Measurements from ENCODE around the gene RFX1. TPM values are rescaled to one million over a fixed set of nuclear protein-coding genes. Genes with fewer than 3 reads are reported as not detected.

Gene RFX1
- total and polyA plus RNA-seq, 9 of the 15 experiments (the other 6 are each of a cell fraction or from before 2014, with no cell fraction given), result 0.14 to 19.3 (median 1.2) TPM

DNA sequence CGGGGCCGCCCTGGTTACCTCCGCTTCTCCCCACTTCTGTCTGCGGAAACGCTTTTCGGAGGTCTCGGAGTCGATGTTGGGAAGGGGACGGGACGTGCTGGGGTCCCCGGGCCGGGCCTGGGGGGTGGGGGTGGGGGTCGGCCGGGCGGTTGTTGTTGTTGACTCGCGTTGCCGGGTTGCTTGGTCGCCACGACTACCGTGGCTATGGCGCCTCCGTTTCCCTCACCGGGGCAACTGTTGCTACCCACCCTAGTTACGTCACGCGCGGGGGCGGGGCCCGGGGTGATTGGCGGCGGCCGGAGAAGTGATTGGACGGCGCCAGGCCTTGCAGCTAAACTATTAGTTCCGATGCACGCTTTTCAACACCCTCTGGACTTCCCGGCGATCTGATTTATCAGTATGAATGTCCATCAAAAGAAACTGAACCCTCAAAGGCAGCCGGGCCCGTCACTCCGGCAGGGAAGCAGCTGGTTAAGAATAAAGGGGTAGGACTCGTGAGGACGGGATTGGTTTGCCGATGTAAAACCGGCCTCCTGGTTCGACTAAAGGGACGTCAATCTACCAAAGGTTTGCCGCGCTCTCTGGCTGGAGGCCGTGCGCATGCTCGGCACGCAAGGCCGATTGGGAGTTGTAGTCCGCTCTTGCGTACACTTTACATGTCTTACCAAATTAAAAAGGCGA lies at the start of gene RFX1 (continued):
- TF ChIP-seq, protein P1, sequence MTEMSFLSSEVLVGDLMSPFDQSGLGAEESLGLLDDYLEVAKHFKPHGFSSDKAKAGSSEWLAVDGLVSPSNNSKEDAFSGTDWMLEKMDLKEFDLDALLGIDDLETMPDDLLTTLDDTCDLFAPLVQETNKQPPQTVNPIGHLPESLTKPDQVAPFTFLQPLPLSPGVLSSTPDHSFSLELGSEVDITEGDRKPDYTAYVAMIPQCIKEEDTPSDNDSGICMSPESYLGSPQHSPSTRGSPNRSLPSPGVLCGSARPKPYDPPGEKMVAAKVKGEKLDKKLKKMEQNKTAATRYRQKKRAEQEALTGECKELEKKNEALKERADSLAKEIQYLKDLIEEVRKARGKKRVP (CRISPR knock-in tag; IDR thresholded peaks at IDR 0.05), result no peak
- TF ChIP-seq BMI1 (IDR thresholded peaks at IDR 0.05; ENCODE audit: low read length) (peak; percentile 98), ATF1 (CRISPR knock-in tag; IDR thresholded peaks at IDR 0.05) (peak; percentile 75), ATF1 (tag; IDR thresholded peaks at IDR 0.05) (peak; percentile 99; the same call in 1 of the 2 replicates)
- TF ChIP-seq, protein P2, sequence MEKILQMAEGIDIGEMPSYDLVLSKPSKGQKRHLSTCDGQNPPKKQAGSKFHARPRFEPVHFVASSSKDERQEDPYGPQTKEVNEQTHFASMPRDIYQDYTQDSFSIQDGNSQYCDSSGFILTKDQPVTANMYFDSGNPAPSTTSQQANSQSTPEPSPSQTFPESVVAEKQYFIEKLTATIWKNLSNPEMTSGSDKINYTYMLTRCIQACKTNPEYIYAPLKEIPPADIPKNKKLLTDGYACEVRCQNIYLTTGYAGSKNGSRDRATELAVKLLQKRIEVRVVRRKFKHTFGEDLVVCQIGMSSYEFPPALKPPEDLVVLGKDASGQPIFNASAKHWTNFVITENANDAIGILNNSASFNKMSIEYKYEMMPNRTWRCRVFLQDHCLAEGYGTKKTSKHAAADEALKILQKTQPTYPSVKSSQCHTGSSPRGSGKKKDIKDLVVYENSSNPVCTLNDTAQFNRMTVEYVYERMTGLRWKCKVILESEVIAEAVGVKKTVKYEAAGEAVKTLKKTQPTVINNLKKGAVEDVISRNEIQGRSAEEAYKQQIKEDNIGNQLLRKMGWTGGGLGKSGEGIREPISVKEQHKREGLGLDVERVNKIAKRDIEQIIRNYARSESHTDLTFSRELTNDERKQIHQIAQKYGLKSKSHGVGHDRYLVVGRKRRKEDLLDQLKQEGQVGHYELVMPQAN (IDR thresholded peaks at IDR 0.05; ENCODE audit: borderline replicate concordance), result peak; percentile 65

DNA sequence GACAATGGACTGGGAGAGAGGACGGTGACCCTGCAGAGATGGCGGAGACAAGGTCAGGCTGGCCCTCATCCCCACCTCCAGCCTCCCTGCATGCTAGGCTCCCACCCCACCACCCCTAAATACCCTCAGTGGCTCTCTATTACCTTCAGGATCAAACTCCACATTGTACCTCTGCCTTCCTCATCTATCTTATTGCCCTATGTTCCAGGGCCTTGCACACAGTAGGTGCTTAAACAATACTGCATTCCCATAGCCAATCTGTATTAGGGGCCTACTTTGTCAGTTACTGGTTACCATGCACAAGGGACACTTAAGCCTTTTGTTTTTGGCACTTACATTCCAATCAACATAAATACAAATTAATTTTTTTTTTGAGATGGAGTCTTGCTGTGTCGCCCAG lies 49.3 kb upstream of the RFX1 start:
- H3K27me3 ChIP-seq (ENCODE audit: control insufficient read depth in 2 of 2, insufficient read depth in 2 of 2, low read length in 2 of 2), result no peaks in the 10 kb centered on the region
- no peak for FAIRE-seq
- H3K36me3 ChIP-seq (ENCODE audit: control insufficient read depth, insufficient read depth, low read length), result peaks cover 11% of the 10 kb centered on the region; the same call in 1 of the 3 replicates
- no peak overlapping the region for H2AFZ ChIP-seq (ENCODE audit: low read depth, low read length)
- ATAC-seq, result no peak
- peaks cover 23 to 58% of the 10 kb centered on the region in 2 experiments for H3K4me1 ChIP-seq (replicated peaks in 1 of 2; ENCODE audit: control insufficient read depth in 2 of 2, insufficient read depth in 2 of 2, low read length in 2 of 2)
- H3K9ac ChIP-seq (ENCODE audit: insufficient read depth in 1 of 2, low read depth in 2 of 2, low read length in 2 of 2), result no peak overlapping the region
- in situ Hi-C loops (cut with MboI) (loop anchor here (25.0 kb wide), 1 partner anchor 468 kb away; no protein-coding TSS in a partner anchor), intact Hi-C loops (cut with micrococcal nuclease) (no loop called here)
- H3K9me1 ChIP-seq (ENCODE audit: control insufficient read depth, insufficient read depth, low read length), result no peaks in the 10 kb centered on the region
- H3K27ac ChIP-seq (ENCODE audit: extremely low read depth, low read depth, low read length), result no peak overlapping the region
- DNase-seq (ENCODE audit: extremely low read depth in 1 of 4, low spot score in 3 of 4), result peak in 1 of 4 experiments; percentile 3
- H4K20me1 ChIP-seq (replicated peaks; ENCODE audit: control insufficient read depth, insufficient read depth, low read length), result no peaks in the 10 kb centered on the region
- H3K9me3 ChIP-seq (replicated peaks; ENCODE audit: control insufficient read depth, insufficient read depth, low read depth, low read length), result no peaks in the 10 kb centered on the region
- TF ChIP-seq ZNF263 (CRISPR knock-in tag; IDR thresholded peaks at IDR 0.05; ENCODE audit: borderline replicate concordance) (no peak), ZKSCAN1 (IDR thresholded peaks at IDR 0.05; ENCODE audit: low read depth, low read length) (peak; percentile 86)
- ChIA-PET POLR2A (interaction anchor here (1.0 kb wide), 1 partner anchor 13 kb away, joined by 4 read pairs; no protein-coding TSS in a partner anchor), CTCF (ENCODE audit: low intra/inter-chr PET ratio) (no interaction called here)
- BruUV-seq (replicated peaks), result no TSS peak
- WGBS (ENCODE audit: insufficient coverage, low coverage, missing lambda C conversion rate), result 59% methylated on average over 3 of the region's 3 CpGs
- no peaks in the 10 kb centered on the region for H3K79me2 ChIP-seq (ENCODE audit: control insufficient read depth, insufficient read depth, low read length)
- H3K4me2 ChIP-seq (ENCODE audit: insufficient read depth, low read length), result no peak overlapping the region
- H3K4me3 ChIP-seq, result no peak overlapping the region
